NCI-H2227 (cell line): ENCODE measurements around the gene CTDSP2.
"Not testable (repeated sequence)": the region's sequence is repeated elsewhere in the genome, so short reads cannot be mapped to it uniquely, and the experiment has no call there.

Source experiments
- DNase-seq: peaks from one replicate; lab custom pipeline; 2025; ENCODE audit not compliant: unreplicated experiment; lab: John Stamatoyannopoulos, UW

The CTDSP2 gene

GRCh38 chr12:57882575-57882974 is 36.0 kb upstream of the CTDSP2 start:
- no peak for DNase-seq

GRCh38 chr12:57881475-57881874 is 34.9 kb upstream of the CTDSP2 start:
- no peak for DNase-seq

GRCh38 chr12:57881035-57881434 is 34.5 kb upstream of the CTDSP2 start:
- DNase-seq: not testable (repeated sequence)

- no peak for DNase-seq
Measured at GRCh38 chr12:57877876-57878275, 31.3 kb upstream of the CTDSP2 start.

- DNase-seq: no peak
Measured at GRCh38 chr12:57875753-57876547, 29.4 kb upstream of the CTDSP2 start.

GRCh38 chr12:57874166-57875108 is 27.9 kb upstream of the CTDSP2 start:
- DNase-seq: no peak

- no peak for DNase-seq
Measured at GRCh38 chr12:57872362-57872761, 25.8 kb upstream of the CTDSP2 start.

- no peak for DNase-seq
Measured at GRCh38 chr12:57869927-57870318, 23.4 kb upstream of the CTDSP2 start.

- no peak for DNase-seq
Measured at GRCh38 chr12:57869298-57869926, 22.9 kb upstream of the CTDSP2 start.

- DNase-seq: peak; percentile 11
Measured at GRCh38 chr12:57868851-57869268, 22.3 kb upstream of the CTDSP2 start.

- DNase-seq: no peak
Measured at GRCh38 chr12:57868221-57868620, 21.7 kb upstream of the CTDSP2 start.

- no peak for DNase-seq
Measured at GRCh38 chr12:57866308-57867019, 19.9 kb upstream of the CTDSP2 start.

- DNase-seq: peak; percentile 59
Measured at GRCh38 chr12:57865084-57865751, 18.7 kb upstream of the CTDSP2 start.

- peak; percentile 34 for DNase-seq
Measured at GRCh38 chr12:57864442-57865083, 18.0 kb upstream of the CTDSP2 start.

GRCh38 chr12:57863676-57864075 is 17.1 kb upstream of the CTDSP2 start:
- DNase-seq: no peak

- no peak for DNase-seq
Measured at GRCh38 chr12:57861967-57862366, 15.4 kb upstream of the CTDSP2 start.

GRCh38 chr12:57860883-57861282 is 14.4 kb upstream of the CTDSP2 start:
- DNase-seq: not testable (repeated sequence)

- no peak for DNase-seq
Measured at GRCh38 chr12:57859121-57859520, 12.6 kb upstream of the CTDSP2 start.

GRCh38 chr12:57858123-57858522 is 11.6 kb upstream of the CTDSP2 start:
- not testable (repeated sequence) for DNase-seq

- no peak for DNase-seq
Measured at GRCh38 chr12:57854965-57855364, 8.4 kb upstream of the CTDSP2 start.
